Erythroblast (primary cell): ENCODE measurements around the gene IL6R.

ENCODE experiments used
- DNase-seq, 2 experiments: peaks; one replicate each; lab custom pipeline; 2025; lab: John Stamatoyannopoulos, UW
- GATA1 ChIP-seq: IDR thresholded peaks from 2 replicates; pipeline ENCODE4 v1.6.1; 2011; ENCODE audit warnings: low read depth, mild to moderate bottlenecking, control low read depth, low read length, moderate library complexity
- POLR2A ChIP-seq: IDR thresholded peaks from 2 replicates; pipeline ENCODE4 v1.6.1; 2011; ENCODE audit warnings: mild to moderate bottlenecking, low read length

Gene IL6R

DNA sequence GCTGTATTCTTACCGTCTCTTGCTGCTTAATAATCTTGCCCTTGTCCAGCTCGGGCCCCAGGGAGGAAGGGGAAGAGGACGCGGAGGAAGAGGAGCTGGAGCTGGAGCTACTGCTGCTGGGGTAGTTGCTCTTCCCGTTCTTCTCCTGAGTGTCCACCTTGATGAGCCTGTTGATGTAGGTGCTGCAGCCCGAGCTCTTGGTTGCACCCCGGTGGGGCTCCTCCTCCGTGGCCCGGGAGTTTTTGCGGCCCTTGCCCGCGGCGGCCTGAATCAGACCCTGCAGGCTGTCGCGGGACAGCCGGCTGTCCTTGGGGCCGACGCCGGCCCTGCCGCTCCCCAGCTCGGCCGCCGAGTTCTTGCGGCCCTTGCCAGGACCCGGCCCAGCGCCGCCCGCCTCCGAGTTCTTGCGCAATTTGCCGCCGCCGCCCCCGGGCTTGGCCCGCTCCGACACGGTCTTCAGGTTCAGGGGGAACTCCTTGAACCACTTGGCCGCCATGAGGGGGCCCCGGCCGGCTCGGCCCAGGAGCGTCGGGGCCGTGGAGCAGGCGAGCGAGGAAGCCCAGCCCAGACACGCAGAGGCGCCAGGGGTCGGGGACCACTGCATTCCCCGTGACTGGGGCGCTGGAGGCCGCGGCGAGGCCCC lies 96.4 kb downstream of the IL6R start:
- TF ChIP-seq POLR2A (no peak), GATA1 (no peak)
- no peak for DNase-seq

DNA sequence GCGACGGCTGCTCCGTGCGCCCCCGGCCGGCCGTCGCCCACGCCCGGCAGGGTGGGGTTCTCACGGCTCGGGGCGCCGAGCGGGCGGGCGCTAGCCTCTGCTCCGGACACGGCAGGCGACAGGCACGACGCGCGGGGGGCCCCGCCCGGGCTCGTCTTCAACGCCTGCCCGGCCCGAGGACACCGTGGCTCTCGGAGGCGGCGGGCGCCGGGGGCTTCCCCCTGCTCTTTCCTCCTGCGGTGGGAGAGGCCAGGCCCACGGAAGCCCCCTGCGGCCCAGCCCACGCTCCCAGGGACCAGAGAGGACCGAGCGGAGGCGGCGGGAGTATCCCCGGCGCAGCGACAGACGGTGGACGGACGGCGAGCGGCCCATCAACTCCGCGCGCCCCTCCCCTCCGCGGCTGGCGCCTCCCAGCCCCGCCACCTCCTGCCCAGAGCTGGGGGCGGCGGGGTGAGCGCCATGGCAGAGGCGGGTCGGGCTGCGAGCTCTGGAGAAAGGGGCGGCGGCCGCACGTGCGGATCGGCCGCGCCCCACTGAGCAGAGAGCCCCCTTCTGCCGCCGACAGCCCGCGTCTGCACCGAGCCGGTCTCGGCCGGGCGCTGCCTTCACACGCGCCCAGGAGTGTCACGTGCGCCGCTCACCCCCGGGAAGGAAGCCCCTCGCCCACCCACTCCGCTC lies 97.1 kb downstream of the IL6R start, which contains the start of the genes SHE and TDRD10:
SHE (minus strand) TSS at position 347 of the 678 bp plus-strand sequence. CDS start 386 bp downstream, outside the sequence.
TDRD10 (plus strand) TSS at position 154 of the 678 bp plus-strand sequence. CDS start 4,685 bp downstream, outside the sequence.
- no peak for DNase-seq
- TF ChIP-seq POLR2A (no peak), GATA1 (no peak)

DNA sequence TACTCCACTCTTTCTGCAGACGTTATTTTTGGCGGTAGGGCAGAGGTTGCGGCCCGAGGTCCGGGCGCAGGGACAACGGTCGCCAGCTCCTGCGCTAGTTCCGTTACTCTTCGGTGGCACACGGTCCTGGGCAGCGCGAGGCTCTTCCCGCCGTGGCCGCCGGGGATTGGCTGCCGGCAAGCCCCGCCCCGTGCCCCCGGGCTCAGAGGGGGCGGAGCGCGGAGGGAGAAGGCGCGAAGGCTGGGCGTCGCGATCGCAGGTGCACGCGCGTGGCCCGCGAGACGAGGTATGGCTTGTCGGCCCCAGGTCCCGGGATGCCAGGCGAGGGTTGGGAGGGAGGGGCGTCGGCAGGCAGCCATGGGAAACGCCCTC lies 97.6 kb downstream of the IL6R start:
- TF ChIP-seq POLR2A (no peak), GATA1 (no peak)
- DNase-seq: no peak

DNA sequence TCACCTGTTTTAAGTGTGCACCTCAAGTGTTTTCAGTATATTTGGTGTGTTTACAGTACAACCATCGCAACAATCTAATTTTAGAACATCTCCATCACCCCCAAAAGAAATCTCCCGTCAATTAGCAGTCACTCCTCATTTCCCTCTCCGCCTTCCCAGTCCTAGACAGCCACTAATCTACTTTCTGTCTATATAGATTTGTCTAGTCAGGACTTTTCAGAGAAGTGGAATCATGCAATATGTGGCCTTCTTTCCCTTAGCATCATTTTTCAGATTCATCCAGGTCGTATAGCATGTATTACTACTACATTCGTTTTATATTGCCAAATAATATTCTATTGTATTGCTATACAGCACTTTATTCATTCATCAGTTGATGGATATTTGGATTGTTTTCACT lies 98.8 kb downstream of the IL6R start:
- no peak for DNase-seq
- TF ChIP-seq GATA1 (no peak), POLR2A (no peak)

DNA sequence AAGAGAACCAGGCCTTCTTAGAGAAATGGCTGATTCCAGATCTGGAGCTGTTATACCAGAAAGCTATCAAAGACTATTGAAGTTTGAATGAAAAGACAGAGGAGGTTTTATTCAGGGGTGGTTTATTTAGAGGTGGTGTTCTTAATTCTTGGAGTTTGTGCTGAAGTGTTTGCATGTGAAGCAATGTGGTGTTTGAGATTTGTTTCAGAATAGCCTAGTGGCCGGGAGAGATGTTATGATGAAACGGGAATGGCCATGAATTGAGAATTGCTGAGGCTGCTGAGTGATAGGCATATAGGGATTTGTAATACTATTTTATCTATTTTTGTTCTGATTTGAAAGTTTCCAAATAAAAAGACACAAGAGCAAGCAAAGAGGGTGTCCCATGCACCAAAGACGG lies 107.6 kb downstream of the IL6R start:
- DNase-seq: no peak
- no peak for TF ChIP-seq GATA1
- no peak for TF ChIP-seq POLR2A

DNA sequence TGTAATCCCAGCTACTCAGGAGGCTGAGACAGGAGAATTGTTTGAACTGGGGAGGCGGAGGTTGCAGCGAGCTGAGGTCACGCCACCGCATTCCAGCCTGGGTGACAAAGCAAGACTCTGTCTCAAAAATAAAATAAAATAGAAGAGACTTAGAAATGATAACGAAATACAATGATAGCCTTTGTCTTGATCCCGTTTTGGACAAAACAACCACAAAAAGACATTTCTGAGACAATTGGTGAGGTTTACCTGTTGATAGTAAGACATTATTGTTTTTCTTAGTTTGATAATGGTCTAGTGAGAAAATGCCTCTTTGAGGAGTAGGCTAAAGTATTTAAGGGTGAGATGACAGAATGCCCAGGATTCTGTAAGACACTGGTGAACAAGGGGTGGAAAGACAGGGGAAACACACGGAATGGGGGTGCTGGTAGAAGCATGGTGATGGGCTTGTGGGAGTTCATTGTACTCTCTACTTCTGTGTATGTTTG lies 109.0 kb downstream of the IL6R start:
- no peak for TF ChIP-seq GATA1
- no peak for TF ChIP-seq POLR2A
- no peak for DNase-seq

DNA sequence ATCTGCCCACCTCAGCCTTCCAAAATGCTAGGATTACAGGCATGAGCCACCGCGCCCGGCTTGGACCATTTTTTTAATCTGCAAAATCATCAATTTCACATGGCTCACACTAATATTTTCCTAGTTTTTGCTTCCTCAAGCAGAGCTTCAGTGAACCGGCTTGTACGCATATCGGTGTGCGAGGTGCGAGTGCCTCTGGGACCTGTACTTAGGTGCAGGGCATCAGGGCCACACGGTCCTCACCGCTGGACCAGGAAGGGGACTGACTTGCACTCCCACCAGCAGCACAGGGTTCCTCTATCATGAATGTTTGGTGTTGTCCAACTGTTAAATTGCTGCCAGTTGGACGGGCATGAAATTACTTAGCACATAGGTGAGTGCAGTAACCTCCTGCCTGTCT lies 112.5 kb downstream of the IL6R start:
- no peak for DNase-seq
- TF ChIP-seq POLR2A (no peak), GATA1 (no peak)
